Stimulated activated CD8-positive, alpha-beta memory T cell treated with anti-CD3 and anti-CD28 coated beads, Interleukin-4, amount 100 ng/mL, for 1 hour (primary cell): ENCODE results near the gene ITGAX.
A peak's percentile ranks its signal among the peaks of the same experiment; 100 is the strongest.
"Not testable (repeated sequence)": the region's sequence is repeated elsewhere in the genome, so short reads cannot be mapped to it uniquely, and the experiment has no call there.

Experiments used
- DNase-seq, 2 donors: peaks; one replicate each; pipeline ENCODE4 v3.0.0-alpha.2; 2020; ENCODE audit warnings: low read depth in 2 of 2, low spot score in 1 of 2

ITGAX gene

GRCh38 chr16:31354394-31355291, at the start of gene ITGAX:
Gene ITGAX (plus strand): TSS chr16:31355176. CDS start chr16:31355255, 79 bp downstream.
- DNase-seq = peak in 1 of 2 donors; percentile 17

- no peak for DNase-seq
These were observed 49.8 kb upstream of the ITGAX start for GRCh38 chr16:31305219-31305618.

- DNase-seq = not testable (repeated sequence)
These were observed 46.6 kb upstream of the ITGAX start for GRCh38 chr16:31308381-31308780.

- no peak for DNase-seq
These were observed 32.5 kb upstream of the ITGAX start for GRCh38 chr16:31322500-31322899.

- DNase-seq = no peak
These were observed 30.9 kb upstream of the ITGAX start for GRCh38 chr16:31323959-31324629.

GRCh38 chr16:31325171-31325570, 29.8 kb upstream of the ITGAX start:
- DNase-seq = no peak

GRCh38 chr16:31327646-31328225, 27.2 kb upstream of the ITGAX start:
- DNase-seq = no peak

GRCh38 chr16:31328322-31329052, 26.5 kb upstream of the ITGAX start:
- no peak for DNase-seq

- no peak for DNase-seq
These were observed 25.1 kb upstream of the ITGAX start for GRCh38 chr16:31329671-31330552.

- DNase-seq = no peak
These were observed 24.5 kb upstream of the ITGAX start for GRCh38 chr16:31330553-31330890.

GRCh38 chr16:31331141-31331764, 23.7 kb upstream of the ITGAX start:
- no peak for DNase-seq

- DNase-seq = no peak
These were observed 23.1 kb upstream of the ITGAX start for GRCh38 chr16:31331807-31332301.

GRCh38 chr16:31332544-31332943, 22.4 kb upstream of the ITGAX start:
- no peak for DNase-seq

GRCh38 chr16:31333686-31334649, 21.0 kb upstream of the ITGAX start:
- DNase-seq = no peak

GRCh38 chr16:31334934-31335333, 20.0 kb upstream of the ITGAX start:
- no peak for DNase-seq

GRCh38 chr16:31335431-31335830, 19.5 kb upstream of the ITGAX start:
- DNase-seq = no peak

GRCh38 chr16:31338166-31338685, 16.8 kb upstream of the ITGAX start:
- not testable (repeated sequence) for DNase-seq

GRCh38 chr16:31344712-31345111, 10.3 kb upstream of the ITGAX start:
- DNase-seq = no peak
